Omental fat pad (tissue), 4 donors: ENCODE measurements around the gene POLK. TPM values are rescaled to one million over a fixed set of nuclear protein-coding genes. Genes with fewer than 3 reads are reported as not detected.

ENCODE experiments used
- ATAC-seq: fragments of 150-250 bp; one replicate; pipeline ENCODE4 v1.9.1; 2016; ENCODE audit warnings: mild to moderate bottlenecking, moderate library complexity; ENCODE audit not compliant: low FRiP score
- DNase-seq: peaks from one replicate; pipeline ENCODE4 v3.0.0-alpha.2; 2019; ENCODE audit warnings: low spot score
- CTCF ChIP-seq, 3 donors: fragments of 450-650 bp; IDR thresholded peaks; one replicate each; pipeline ENCODE4 v1.5.1; 2016 to 2017; ENCODE audit warnings: antibody characterized with exemption in 3 of 3, mild to moderate bottlenecking in 3 of 3, moderate library complexity in 2 of 3
- small RNA-seq: library from RNA; depleted of rRNA; stranded (forward); fragments of <200 nt; gene quantifications from one replicate; pipeline ENCODE3, GENCODE V24; 2016
- total RNA-seq, 4 donors: library from RNA; depleted of rRNA; stranded (reverse); fragments of >200 nt; gene quantifications; one replicate each; pipeline ENCODE4 v1.1.0, GENCODE V29; 2016

POLK gene
- total RNA-seq, 4 donors from 2014 or later, result 32.2 to 51.4 (median 37.0) TPM

- ATAC-seq (no peak), DNase-seq (no peak)
- no peak for TF ChIP-seq CTCF (IDR thresholded peaks at IDR 0.05)
These were observed 128.7 kb downstream of the POLK start for GRCh38 chr5:75640395-75640794.

GRCh38 chr5:75640826-75641225 is 129.1 kb downstream of the POLK start:
- no peak for TF ChIP-seq CTCF (IDR thresholded peaks at IDR 0.05)
- no peak for DNase-seq
- ATAC-seq, result no peak

GRCh38 chr5:75648712-75649111 is 137.0 kb downstream of the POLK start:
- TF ChIP-seq CTCF (IDR thresholded peaks at IDR 0.05), result no peak
- ATAC-seq (no peak), DNase-seq (no peak)

Small RNA genes lying within 50 kb of the gene (small RNA-seq; reads per million reads assigned to genes)
- not detected for gene RNU7-175P

Other genes starting within 250 kb of the POLK start
- 10 to 100 TPM in 3 of 4 donors, 1 to 10 TPM in 1; 9.4 to 56.6 (median 12.3) TPM for gene HMGCR, start 174.7 kb upstream of the POLK start, total RNA-seq
- gene CERT1, start 262 bp upstream of the POLK start, total RNA-seq, result 10 to 100 TPM; 36.2 to 71.3 (median 53.7) TPM
- 1 to 10 TPM in 1 of 4 donors, under 1 TPM in 2, not detected in 1; 0.32 to 1.5 (median 0.60) TPM for gene ANKDD1B, start 99.6 kb downstream of the POLK start, total RNA-seq
- gene POC5, start 205.5 kb downstream of the POLK start, total RNA-seq, result 10 to 100 TPM in 2 of 4 donors, 1 to 10 TPM in 2; 5.5 to 24.9 (median 9.7) TPM